ENCODE measurements around the gene UNC5A.

DNA sequence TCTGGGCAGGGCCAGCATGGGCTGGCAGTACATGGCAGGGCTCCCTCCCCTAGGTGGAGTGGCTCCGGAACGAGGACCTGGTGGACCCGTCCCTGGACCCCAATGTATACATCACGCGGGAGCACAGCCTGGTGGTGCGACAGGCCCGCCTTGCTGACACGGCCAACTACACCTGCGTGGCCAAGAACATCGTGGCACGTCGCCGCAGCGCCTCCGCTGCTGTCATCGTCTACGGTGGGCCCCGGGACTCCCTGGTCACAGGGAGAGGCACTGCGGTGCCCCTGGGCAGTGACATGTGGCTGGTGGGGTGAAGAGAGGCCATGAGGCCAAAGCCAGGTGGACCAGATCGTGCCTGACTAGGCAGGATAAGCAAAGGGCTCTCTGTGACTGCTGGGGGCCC, 58.4 kb downstream of the UNC5A start:
- TF ChIP-seq, protein P1, sequence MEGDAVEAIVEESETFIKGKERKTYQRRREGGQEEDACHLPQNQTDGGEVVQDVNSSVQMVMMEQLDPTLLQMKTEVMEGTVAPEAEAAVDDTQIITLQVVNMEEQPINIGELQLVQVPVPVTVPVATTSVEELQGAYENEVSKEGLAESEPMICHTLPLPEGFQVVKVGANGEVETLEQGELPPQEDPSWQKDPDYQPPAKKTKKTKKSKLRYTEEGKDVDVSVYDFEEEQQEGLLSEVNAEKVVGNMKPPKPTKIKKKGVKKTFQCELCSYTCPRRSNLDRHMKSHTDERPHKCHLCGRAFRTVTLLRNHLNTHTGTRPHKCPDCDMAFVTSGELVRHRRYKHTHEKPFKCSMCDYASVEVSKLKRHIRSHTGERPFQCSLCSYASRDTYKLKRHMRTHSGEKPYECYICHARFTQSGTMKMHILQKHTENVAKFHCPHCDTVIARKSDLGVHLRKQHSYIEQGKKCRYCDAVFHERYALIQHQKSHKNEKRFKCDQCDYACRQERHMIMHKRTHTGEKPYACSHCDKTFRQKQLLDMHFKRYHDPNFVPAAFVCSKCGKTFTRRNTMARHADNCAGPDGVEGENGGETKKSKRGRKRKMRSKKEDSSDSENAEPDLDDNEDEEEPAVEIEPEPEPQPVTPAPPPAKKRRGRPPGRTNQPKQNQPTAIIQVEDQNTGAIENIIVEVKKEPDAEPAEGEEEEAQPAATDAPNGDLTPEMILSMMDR (IDR thresholded peaks at IDR 0.05), result no peak
- TF ChIP-seq POLR2AphosphoS5 (IDR thresholded peaks at IDR 0.05; ENCODE audit: insufficient read depth in 1 of 2, low read depth in 1 of 2), result no peak
- no peak for TF ChIP-seq POLR2A (IDR thresholded peaks at IDR 0.05)
